Mesenchymal stem cell (in vitro differentiated cells and primary cell): ENCODE measurements around the gene ST8SIA5. TPM values are rescaled to one million over a fixed set of nuclear protein-coding genes. Genes with fewer than 3 reads are reported as not detected.
A peak's percentile ranks its signal among the peaks of the same experiment; 100 is the strongest.
"Not testable (repeated sequence)": the region's sequence is repeated elsewhere in the genome, so short reads cannot be mapped to it uniquely, and the experiment has no call there.

Experiments used
- DNase-seq: peaks from one replicate; pipeline ENCODE4 v3.0.0-alpha.2; 2013
- H2AFZ ChIP-seq: one replicate; pipeline ENCODE4 v1.6.1; 2013; ENCODE audit warnings: low read depth, mild to moderate bottlenecking, control low read depth, inconsistent platforms, low read length, moderate library complexity
- H2AK5ac ChIP-seq: 2 replicates; pipeline ENCODE4 v1.6.1; 2013; ENCODE audit warnings: low read length, moderate library complexity, mild to moderate bottlenecking, inconsistent platforms; ENCODE audit not compliant: severe bottlenecking
- H2BK120ac ChIP-seq: one replicate; pipeline ENCODE4 v1.6.1; 2013; ENCODE audit warnings: low read depth, mild to moderate bottlenecking, inconsistent platforms, low read length, moderate library complexity
- H2BK12ac ChIP-seq, 2 experiments: one replicate each; pipeline ENCODE4 v1.6.1; 2013; ENCODE audit warnings: inconsistent platforms in 2 of 2, low read length in 2 of 2, mild to moderate bottlenecking in 2 of 2, moderate library complexity in 2 of 2, control low read depth in 1 of 2
- H2BK15ac ChIP-seq: one replicate; pipeline ENCODE4 v1.6.1; 2013; ENCODE audit warnings: mild to moderate bottlenecking, low read depth, inconsistent platforms; ENCODE audit not compliant: poor library complexity, severe bottlenecking
- H2BK5ac ChIP-seq: 2 replicates; pipeline ENCODE4 v1.6.1; 2013; ENCODE audit warnings: low read depth, mild to moderate bottlenecking, low read length, control low read depth, inconsistent platforms; ENCODE audit not compliant: poor library complexity, severe bottlenecking
- H3K14ac ChIP-seq, 2 experiments: one replicate each; pipeline ENCODE4 v1.6.1; 2013; ENCODE audit warnings: inconsistent platforms in 2 of 2, low read length in 2 of 2, control low read depth in 1 of 2, mild to moderate bottlenecking in 1 of 2, moderate library complexity in 1 of 2
- H3K18ac ChIP-seq, 2 experiments: one replicate each; pipeline ENCODE4 v1.6.1; 2013; ENCODE audit warnings: inconsistent platforms in 2 of 2, low read length in 2 of 2, control low read depth in 1 of 2, low read depth in 1 of 2, mild to moderate bottlenecking in 1 of 2
- H3K23ac ChIP-seq, 2 experiments: one replicate each; pipeline ENCODE4 v1.6.1; 2013; ENCODE audit warnings: inconsistent platforms in 2 of 2, low read length in 2 of 2, mild to moderate bottlenecking in 2 of 2, moderate library complexity in 2 of 2, control low read depth in 1 of 2
- H3K27ac ChIP-seq: 2 replicates; pipeline ENCODE4 v1.5.1; 2013; ENCODE audit warnings: mild to moderate bottlenecking, moderate library complexity, low read length, control low read depth, inconsistent platforms; ENCODE audit not compliant: poor library complexity, severe bottlenecking
- H3K27me3 ChIP-seq, 2 experiments: 2 replicates each; pipeline versions ENCODE4 v1.6.1 to v1.7.0; 2013; ENCODE audit warnings: low read length in 2 of 2, mild to moderate bottlenecking in 2 of 2, moderate library complexity in 2 of 2, control low read depth in 1 of 2, inconsistent platforms in 1 of 2; ENCODE audit not compliant: control insufficient read depth in 1 of 2, insufficient read depth in 1 of 2
- H3K36me3 ChIP-seq, 2 experiments: 2 replicates each; pipeline versions ENCODE4 v1.6.1 to v1.7.0; 2013; ENCODE audit warnings: low read length in 2 of 2, control low read depth in 1 of 2, inconsistent platforms in 1 of 2, low read depth in 1 of 2, mild to moderate bottlenecking in 1 of 2; ENCODE audit not compliant: insufficient read depth in 2 of 2, control insufficient read depth in 1 of 2
- H3K4ac ChIP-seq, 2 experiments: one replicate each; pipeline ENCODE4 v1.6.1; 2013; ENCODE audit warnings: inconsistent platforms in 2 of 2, low read length in 2 of 2, mild to moderate bottlenecking in 2 of 2, moderate library complexity in 2 of 2, control low read depth in 1 of 2, low read depth in 1 of 2
- H3K4me1 ChIP-seq: 2 replicates; pipeline ENCODE4 v1.6.1; 2013; ENCODE audit warnings: low read depth, low read length, control low read depth; ENCODE audit not compliant: control insufficient read depth, insufficient read depth
- H3K4me2 ChIP-seq: 2 replicates; pipeline ENCODE4 v1.6.1; 2013; ENCODE audit warnings: low read length, mild to moderate bottlenecking, inconsistent platforms; ENCODE audit not compliant: poor library complexity, severe bottlenecking
- H3K4me3 ChIP-seq, 2 experiments: 2 replicates each; pipeline versions ENCODE4 v1.5.1 to v1.7.0; 2013; ENCODE audit warnings: low read length in 2 of 2, mild to moderate bottlenecking in 2 of 2, control low read depth in 1 of 2, low read depth in 1 of 2; ENCODE audit not compliant: insufficient read depth in 1 of 2
- H3K79me1 ChIP-seq: replicated peaks from 2 replicates; pipeline ENCODE4 v1.6.1; 2013; ENCODE audit warnings: mild to moderate bottlenecking, control low read depth, low read length, inconsistent platforms; ENCODE audit not compliant: poor library complexity, severe bottlenecking
- H3K9ac ChIP-seq: 2 replicates; pipeline ENCODE4 v1.7.0; 2013; ENCODE audit warnings: mild to moderate bottlenecking, low read length, moderate library complexity
- H3K9me3 ChIP-seq: 2 replicates; pipeline ENCODE4 v1.7.0; 2013; ENCODE audit warnings: mild to moderate bottlenecking, low read length; ENCODE audit not compliant: control insufficient read depth
- H4K8ac ChIP-seq: one replicate; pipeline ENCODE4 v1.6.1; 2013; ENCODE audit warnings: inconsistent platforms, mild to moderate bottlenecking, low read length, moderate library complexity
- H4K91ac ChIP-seq: one replicate; pipeline ENCODE4 v1.6.1; 2013; ENCODE audit warnings: mild to moderate bottlenecking, low read length, inconsistent platforms
- WGBS: methylation state at CpG from one replicate; pipeline ENCODE4 v1.1.7; 2013; ENCODE audit warnings: mixed read lengths; 5-methylcytosine and 5-hydroxymethylcytosine counted together
- polyA plus RNA-seq, 2 experiments: library from polyadenylated mRNA; stranded (reverse); fragments of 200-250 nt; gene quantifications; one replicate each; pipeline ENCODE4 v1.2.3, GENCODE V29; 2013

ST8SIA5 gene
- polyA plus RNA-seq (2013, experiment 1 of 2), result 0.62 TPM
- 0.66 TPM for polyA plus RNA-seq (2013, experiment 2 of 2)

DNA sequence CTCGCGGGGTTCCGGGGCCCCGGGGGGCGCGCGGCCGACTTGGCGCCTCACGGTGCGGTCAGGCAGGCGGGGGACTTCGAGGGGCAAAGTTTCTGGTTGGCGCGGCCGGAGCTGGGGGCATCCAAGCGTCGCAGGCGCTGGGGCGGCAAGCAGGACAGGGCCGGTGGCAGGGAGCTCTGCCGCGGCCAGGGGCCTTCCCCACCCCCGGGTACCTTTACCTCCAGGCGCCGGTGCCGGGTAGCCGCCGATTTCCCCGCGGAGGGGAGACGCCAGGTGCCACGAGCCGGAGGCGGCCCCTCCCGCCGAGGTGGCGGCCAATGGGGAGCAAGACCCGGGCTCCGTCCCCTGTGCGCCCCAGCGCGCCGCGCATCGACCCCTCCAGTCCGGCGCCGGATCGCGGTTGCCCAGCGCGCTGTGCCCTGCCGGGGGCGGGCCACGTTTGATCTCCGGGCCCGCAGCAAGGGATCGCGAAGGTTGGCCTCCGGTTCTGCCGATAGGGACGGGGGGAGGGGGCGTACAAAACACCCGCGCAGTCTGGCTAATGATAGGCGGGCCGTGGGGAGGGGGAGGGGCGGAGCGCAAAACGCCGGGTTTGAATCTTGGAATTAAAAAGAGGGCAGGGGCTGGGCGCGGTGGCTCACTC lies at the start of gene ST8SIA5:
Gene ST8SIA5, minus strand, starts transcription at position 495 of the 643 bp plus-strand sequence. CDS start 545 bp downstream, outside the sequence.
- peak within 1 kb of the TSS in 1 of 2 experiments; percentile 64 for H3K23ac ChIP-seq
- H3K36me3 ChIP-seq, result no peaks in the 10 kb centered on the region
- H3K14ac ChIP-seq, result no peak within 1 kb of the TSS
- DNase-seq, result peak; percentile 10
- H2AK5ac ChIP-seq, result no peak within 1 kb of the TSS
- peak within 1 kb of the TSS in 1 of 2 experiments; percentile 30 for H2BK12ac ChIP-seq
- no peak within 1 kb of the TSS for H2BK15ac ChIP-seq
- peak within 1 kb of the TSS; percentile 58 for H3K4me2 ChIP-seq
- H3K79me1 ChIP-seq, result no peaks in the 10 kb centered on the region
- no peak within 1 kb of the TSS for H2BK120ac ChIP-seq
- H2AFZ ChIP-seq, result no peak within 1 kb of the TSS
- peak within 1 kb of the TSS; percentile 74 for H4K91ac ChIP-seq
- H3K4me1 ChIP-seq, result peaks cover 18% of the 10 kb centered on the region
- peak within 1 kb of the TSS; percentile 20 for H4K8ac ChIP-seq
- peak within 1 kb of the TSS; percentile 55 for H3K9ac ChIP-seq
- H3K9me3 ChIP-seq, result no peaks in the 10 kb centered on the region
- no peak within 1 kb of the TSS for H3K4ac ChIP-seq
- 0% methylated on average over 62 of the region's 74 CpGs for WGBS
- no peak within 1 kb of the TSS for H2BK5ac ChIP-seq
- H3K27ac ChIP-seq, result no peak within 1 kb of the TSS
- H3K4me3 ChIP-seq, result peak within 1 kb of the TSS; percentile 46 to 71
- H3K27me3 ChIP-seq, result peaks cover 68 to 70% of the 10 kb centered on the region in 2 experiments
- peak within 1 kb of the TSS in 1 of 2 experiments; percentile 68 for H3K18ac ChIP-seq

GRCh38 chr18:46795945-46796344 lies 39.1 kb upstream of the ST8SIA5 start:
- not testable (repeated sequence) for H3K9ac ChIP-seq, H2BK5ac ChIP-seq, H2BK12ac ChIP-seq, H2BK120ac ChIP-seq, H3K4ac ChIP-seq, H2BK15ac ChIP-seq, H3K18ac ChIP-seq, H3K14ac ChIP-seq, H3K79me1 ChIP-seq, H2AFZ ChIP-seq, H3K4me1 ChIP-seq, H4K8ac ChIP-seq, H3K9me3 ChIP-seq, H4K91ac ChIP-seq, DNase-seq, H3K4me3 ChIP-seq, H3K36me3 ChIP-seq, H3K27me3 ChIP-seq, H2AK5ac ChIP-seq, H3K27ac ChIP-seq, H3K23ac ChIP-seq, H3K4me2 ChIP-seq
- WGBS, result 96% methylated on average over 2 of the region's 6 CpGs

DNA sequence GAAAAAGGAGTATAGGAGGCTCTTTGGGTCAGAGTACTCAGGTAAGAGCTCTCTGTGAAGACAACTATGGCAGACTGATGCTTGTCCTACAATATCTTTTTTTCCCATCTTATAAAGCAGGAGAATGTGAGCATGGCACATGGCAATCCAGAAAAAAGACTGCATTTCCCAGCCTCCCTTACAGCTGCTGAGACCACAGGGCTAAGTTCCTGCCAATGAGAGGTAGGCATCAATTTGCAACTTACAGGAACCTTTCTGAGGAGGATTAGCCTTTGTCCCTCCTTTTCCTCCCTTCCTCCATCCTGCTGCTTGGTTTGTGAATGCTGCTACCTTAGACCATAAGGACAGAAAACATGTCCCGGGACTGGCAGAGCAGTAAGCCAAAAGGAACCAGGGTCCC lies 37.8 kb upstream of the ST8SIA5 start:
- H2BK5ac ChIP-seq, result no peak overlapping the region
- no peak overlapping the region for H2BK120ac ChIP-seq
- no peak overlapping the region for H4K91ac ChIP-seq
- no peak overlapping the region for H2AFZ ChIP-seq
- DNase-seq, result no peak
- H3K18ac ChIP-seq, result no peak overlapping the region
- H3K27ac ChIP-seq, result no peak overlapping the region
- H3K79me1 ChIP-seq, result no peaks in the 10 kb centered on the region
- no peaks in the 10 kb centered on the region for H3K27me3 ChIP-seq
- H3K23ac ChIP-seq, result no peak overlapping the region
- H2BK15ac ChIP-seq, result no peak overlapping the region
- no peak overlapping the region for H2BK12ac ChIP-seq
- no peak overlapping the region for H4K8ac ChIP-seq
- H3K14ac ChIP-seq, result no peak overlapping the region
- 71% methylated on average over 1 of the region's 1 CpG for WGBS
- H3K4ac ChIP-seq, result no peak overlapping the region
- no peak overlapping the region for H3K9ac ChIP-seq
- H3K4me1 ChIP-seq, result no peaks in the 10 kb centered on the region
- no peak overlapping the region for H3K4me2 ChIP-seq
- no peak overlapping the region for H3K4me3 ChIP-seq
- no peaks in the 10 kb centered on the region for H3K9me3 ChIP-seq
- no peaks in the 10 kb centered on the region for H3K36me3 ChIP-seq
- no peak overlapping the region for H2AK5ac ChIP-seq

GRCh38 chr18:46793565-46793964 lies 36.7 kb upstream of the ST8SIA5 start:
- no peak overlapping the region for H3K4me3 ChIP-seq
- no peak overlapping the region for H4K8ac ChIP-seq
- no peak overlapping the region for H3K4ac ChIP-seq
- H3K4me1 ChIP-seq, result no peaks in the 10 kb centered on the region
- H2BK5ac ChIP-seq, result no peak overlapping the region
- H2BK12ac ChIP-seq, result no peak overlapping the region
- H3K27ac ChIP-seq, result no peak overlapping the region
- no peak for DNase-seq
- WGBS, result 100% methylated on average over 1 of the region's 3 CpGs
- H3K4me2 ChIP-seq, result no peak overlapping the region
- peak overlapping the region in 1 of 2 experiments; percentile 57 for H3K14ac ChIP-seq
- H3K9me3 ChIP-seq, result no peaks in the 10 kb centered on the region
- H2BK120ac ChIP-seq, result no peak overlapping the region
- H3K36me3 ChIP-seq, result no peaks in the 10 kb centered on the region
- no peak overlapping the region for H3K23ac ChIP-seq
- no peaks in the 10 kb centered on the region for H3K27me3 ChIP-seq
- H3K18ac ChIP-seq, result no peak overlapping the region
- no peak overlapping the region for H4K91ac ChIP-seq
- no peak overlapping the region for H2AK5ac ChIP-seq
- H3K79me1 ChIP-seq, result no peaks in the 10 kb centered on the region
- no peak overlapping the region for H2AFZ ChIP-seq
- no peak overlapping the region for H2BK15ac ChIP-seq
- H3K9ac ChIP-seq, result no peak overlapping the region
